Activated T-cell treated with anti-CD3 and anti-CD28 coated beads for 4 hours (primary cell): Measurements from ENCODE around the gene TLR7.

Experiments
- DNase-seq: peaks from one replicate; pipeline ENCODE4 v3.0.0-alpha.2; 2020

TLR7 gene

DNA sequence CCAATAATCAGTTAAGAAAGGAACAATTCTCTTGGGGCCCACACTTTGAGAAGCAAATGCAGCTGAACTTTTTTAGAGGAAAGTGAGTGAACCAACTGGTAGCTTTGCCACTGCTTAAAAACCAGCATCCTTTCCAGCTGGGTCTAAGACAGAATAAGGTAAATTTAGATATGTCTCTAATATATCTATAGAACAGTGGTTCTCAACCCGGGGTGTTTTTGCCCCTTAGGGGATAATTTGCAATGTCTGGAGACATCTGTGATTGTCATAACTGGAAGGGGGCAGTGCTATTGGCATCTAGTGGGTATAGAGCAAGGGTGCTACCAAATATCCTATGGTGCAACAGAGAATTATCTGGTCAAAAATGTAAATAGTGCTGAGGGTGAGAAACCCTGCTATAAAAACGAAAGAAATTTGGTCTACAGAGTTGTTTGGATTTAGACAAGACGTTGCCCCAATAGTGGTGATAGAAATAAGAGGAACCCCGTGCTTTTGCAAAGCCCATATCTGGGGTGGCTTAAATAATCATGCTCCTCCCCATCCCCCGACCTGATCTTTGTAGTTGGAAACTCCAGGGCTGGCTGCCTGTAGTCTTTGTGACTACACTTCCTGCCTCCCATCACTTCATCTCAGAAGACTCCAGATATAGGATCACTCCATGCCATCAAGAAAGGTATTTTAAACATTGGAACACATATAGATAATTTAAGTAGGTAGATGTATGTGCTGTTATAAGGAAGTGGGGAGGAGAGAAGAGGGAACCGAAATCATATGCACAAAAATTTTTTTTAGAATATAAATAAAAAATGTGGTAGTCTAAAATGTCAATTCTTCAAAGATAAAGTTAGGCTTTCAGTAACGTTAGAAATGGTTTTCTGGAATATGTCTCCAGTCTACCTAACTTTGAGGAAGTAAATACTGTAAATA, at the start of gene TLR7:
Gene TLR7, plus strand, starts transcription at position 622 of the 927 bp plus-strand sequence. CDS start 507 bp downstream, outside the sequence.
- no peak for DNase-seq

DNA sequence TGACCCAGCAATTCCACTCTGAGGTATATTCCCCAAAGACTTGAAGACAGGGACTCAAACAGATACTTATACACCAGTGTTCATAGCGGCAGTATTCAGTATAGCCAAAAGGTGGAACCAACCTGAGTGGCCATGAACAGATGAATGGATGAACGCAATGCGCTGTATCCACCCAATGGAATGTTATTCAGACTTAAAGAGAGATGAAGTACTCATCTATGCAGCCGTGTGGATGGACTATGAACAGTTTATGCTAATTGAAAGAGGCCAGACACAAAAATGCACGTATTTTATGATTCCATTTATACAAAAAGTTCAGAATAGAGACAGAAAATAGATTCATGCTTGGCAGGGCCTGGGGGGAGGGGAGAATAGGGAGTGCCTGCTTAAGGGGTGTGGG, 49.3 kb upstream of the TLR7 start:
- no peak for DNase-seq

DNA sequence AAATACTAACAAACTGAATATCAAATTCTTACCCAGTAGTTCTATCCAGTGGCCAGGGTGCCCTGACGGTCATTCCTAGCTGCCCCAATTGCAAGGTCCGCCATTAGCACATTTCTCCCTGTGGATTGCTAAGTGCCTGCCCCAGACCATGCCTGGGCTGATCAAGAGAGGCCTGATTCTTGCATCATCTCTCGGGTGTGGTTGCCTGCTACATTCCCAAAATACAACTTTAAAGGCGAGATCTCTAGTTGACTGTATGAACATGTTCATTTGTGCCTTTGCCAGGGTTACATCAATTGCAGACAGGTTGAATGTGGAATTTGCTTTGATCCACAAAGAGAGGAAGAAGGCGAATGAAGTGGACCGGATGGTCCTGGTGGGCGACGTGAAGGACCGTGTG, 47.6 kb upstream of the TLR7 start:
- no peak for DNase-seq

DNA sequence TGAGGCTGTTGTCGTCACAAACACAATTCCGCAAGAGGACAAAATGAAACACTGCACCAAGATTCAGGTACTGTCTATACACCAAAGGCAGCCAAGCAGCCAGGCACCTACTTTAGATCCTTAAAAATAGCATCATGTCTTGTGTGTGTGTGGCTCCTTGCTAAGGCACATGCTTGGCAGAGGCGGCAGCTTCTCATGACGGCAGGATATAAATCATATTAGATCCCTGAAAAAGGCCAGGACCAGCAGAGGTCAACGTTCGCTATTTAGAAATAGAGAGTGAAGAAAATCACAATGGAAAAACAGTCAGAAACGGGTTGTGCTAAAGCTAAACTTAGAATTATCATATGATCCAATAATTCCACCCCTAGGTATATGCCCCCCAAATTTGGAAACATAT, 46.1 kb upstream of the TLR7 start:
- no peak for DNase-seq

DNA sequence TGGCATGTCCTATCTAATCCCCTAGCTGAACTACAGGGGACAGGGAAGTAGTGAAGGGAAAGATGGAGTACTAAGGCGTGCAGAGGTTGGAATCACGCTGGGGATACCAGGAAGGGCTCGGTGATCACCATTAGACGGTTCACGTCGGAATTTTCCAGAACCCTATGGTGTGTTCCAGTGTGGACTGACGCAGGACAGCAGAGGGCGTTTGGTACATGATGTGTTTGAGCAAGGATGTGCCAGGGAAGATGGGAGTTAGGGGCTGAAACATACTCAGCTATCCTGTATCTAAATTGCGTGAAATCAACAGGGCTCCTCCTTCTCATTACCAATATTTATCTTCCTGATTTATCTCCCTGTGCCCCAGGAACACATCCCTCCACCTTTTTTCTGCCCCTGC, 41.9 kb upstream of the TLR7 start:
- DNase-seq, result no peak

DNA sequence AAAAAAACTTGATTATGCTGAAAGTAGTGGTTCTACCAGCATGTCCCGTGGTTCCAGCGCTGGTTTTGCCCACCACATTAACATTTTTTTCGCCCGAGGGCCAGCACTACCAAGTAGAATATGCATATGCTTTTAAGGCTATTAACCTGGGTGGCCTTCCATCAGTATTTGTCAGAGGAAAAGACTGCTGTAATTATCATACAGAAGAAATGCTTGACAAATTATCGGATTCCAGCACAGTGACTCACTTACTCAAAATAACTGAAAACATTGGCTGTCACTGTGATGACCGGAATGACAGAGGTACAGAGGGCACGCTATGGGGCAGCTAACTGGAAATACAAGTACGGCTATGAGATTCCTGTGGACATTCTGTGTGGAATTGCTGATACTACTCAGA, 41.1 kb upstream of the TLR7 start:
- DNase-seq, result no peak

DNA sequence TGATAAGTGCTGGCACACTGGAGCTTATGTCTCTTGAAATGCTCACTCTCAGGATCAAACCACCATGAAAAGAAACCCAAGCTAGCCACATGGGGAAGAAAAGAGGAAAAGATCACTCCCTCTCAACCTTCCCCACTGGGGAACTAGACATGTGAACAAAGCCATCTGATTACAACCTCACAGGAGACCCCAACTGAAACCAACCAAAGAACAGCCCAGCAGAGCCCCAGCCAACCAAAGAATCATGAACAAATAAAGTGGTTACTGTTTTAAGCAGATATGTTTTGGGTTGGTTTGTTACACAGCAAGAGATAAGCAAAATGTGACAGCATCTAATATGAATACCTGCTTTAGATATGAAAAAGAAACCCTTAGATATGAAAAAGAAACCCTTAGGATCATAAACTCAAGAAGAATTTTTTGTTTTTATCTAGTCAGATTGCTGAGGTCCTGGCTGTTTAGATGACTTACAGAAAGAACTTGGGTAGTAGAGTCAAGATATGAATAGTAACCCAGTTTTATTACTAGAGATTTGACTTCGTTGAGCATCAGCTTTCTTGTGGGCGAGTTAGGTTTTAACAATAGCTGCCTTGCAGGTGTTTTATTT, 23.7 kb upstream of the TLR7 start:
- no peak for DNase-seq

DNA sequence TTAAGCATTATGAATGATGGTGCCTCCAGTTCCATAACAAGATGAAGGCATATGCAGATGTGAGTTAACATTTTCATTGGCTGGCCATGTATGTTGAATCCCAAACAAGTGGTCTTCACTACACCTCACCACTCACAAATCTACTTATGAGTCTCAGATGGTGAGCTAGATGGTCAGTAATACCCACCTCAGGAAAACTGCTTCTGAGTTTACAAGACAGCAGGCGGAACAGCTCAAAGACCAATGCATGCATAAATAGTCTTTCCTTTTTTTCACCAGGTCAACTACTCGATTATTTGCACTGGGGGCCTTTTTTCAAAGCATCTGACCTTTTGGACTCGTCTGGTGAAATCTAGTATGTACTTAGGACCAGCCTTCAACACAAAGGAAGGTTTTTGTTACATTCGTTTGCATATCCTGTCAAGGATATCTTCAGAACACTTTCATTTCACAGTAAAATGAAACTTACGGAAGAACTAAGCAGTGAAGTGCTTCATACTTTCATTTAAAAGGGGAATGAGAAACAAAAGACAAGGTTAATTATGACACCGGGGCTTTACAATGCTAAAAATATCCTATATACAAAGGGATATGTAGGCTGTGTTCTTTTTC, 23.1 kb upstream of the TLR7 start:
- no peak for DNase-seq

DNA sequence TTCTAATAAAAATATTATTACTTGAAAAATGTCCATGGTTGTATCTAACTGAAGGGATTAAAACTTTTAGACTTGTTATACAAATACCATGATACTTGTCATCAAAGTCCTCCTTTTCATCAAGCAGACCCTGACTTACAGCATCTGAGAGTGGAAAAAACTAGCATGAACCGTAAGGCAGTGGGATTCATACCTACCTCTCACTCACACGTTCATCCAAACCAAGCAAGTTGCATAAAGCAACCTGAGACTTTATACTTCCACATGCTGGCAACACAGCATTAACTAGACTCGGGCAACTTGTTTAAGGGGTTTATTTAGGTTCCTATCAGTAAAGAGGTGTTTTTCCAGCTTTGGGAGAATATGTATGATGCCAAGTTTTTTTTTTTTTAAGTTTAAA, 22.6 kb upstream of the TLR7 start:
- no peak for DNase-seq

DNA sequence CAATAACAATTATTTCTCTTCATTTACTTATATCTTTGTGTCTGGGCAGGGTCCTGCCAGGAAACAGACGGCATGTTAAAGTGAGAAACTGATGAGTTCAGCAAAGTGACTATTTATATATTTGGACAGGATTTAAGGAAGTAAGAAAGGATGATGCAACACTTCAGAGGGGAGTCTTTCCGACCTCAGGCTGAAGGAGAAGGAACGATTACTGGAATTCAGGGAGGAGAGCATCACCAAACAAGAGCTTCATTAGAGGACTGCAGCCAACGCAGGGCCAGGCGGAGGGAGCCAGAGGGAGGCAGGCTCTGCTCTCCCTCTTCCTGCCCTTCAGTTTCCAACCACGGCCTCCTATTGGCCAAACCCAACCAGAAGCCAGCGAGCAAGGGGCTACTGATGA, 1.5 kb upstream of the TLR7 start:
- DNase-seq, result no peak

DNA sequence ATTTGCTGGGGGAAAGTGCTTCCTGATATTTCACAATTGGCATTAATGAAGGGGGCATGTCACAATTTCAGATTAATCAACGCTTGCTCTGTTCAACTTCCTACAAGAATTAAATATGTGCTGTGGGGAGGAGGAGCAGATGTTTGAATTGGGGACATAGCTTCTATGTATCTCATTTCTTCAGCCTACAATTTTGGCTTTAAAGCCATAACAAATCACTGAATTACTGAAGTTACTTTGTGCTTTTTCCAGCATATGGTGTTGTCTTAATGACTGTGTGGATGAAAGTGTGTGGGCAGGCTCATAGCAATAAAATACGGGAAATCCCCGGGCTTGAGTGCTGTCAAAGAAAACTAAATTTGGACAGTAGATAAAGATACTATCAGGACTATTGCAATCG, 813 bp downstream of the TLR7 start:
- no peak for DNase-seq

DNA sequence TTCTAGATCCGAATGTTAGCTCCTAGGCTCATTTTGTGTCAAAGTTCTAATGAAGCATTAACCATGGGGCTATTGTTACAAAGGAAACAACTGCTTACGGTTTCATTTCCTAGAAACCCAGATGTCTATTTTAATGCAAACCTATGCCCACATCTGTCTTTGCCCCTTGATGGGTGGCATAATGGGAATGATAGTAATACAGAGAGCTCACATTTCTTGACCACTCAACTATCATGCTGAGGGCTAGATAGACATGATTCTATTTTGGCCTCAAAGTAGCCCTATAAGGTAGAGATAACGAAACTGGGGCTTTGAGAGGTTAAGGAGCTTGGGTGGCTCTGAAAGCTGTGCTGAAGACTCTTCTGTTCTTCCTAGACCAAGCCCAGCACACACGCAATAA, 1.9 kb downstream of the TLR7 start:
- no peak for DNase-seq

DNA sequence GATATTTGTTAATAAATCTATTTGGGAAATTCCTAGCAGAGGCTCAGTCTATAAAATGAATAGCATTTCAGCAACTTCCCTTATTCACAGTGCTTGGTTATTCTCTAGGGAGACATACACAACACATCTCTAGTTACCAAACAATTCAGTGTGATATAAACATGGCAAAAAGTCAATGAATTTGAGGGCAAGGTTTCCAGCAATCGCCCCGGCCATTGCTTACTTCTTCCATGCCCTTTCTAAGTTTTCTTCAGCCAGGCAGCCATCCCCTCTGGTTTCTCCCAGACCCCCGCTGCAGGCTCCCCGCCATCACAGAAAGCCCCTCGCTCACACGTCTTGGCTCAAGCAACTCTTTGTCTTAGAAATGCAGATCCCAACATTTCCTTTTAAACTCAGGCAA, 4.4 kb downstream of the TLR7 start:
- DNase-seq, result no peak

DNA sequence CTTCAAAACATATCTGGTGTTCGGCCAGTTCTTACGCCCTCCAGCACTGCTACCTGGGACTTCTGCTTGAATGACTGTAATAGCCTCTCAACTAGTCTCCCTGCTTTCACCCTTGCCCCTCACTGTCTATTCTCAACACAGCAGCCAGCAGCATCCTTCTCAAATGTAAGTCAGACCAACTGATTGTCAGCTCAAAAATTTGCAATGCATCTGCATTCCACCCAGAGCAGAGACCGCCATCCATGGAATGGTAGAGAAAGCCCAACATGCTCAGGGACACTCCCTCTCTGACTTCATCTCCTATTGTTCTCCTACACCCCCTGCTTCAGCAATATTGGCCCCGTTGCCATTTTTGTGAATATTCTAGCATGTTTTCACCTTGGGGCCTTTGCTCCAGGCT, 5.9 kb downstream of the TLR7 start:
- DNase-seq, result no peak

DNA sequence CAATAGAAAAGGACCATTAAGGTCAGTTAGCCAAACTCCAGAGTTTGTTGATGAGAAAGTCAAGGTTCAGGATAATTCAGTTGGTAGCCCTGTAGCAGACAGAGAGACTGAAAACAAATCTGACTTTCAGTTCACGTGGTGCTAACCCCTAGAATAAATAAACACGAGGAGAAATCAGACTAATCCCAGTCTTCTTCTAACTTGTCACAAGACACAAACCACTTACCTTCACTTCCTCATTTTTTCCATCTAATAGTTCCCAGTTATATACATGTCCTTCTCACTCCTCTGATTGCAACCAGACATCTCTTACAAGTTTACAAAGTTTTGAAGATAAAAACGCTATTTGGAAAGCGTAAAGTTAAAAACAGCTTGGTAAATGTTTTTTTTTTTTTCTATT, 7.7 kb downstream of the TLR7 start:
- no peak for DNase-seq

DNA sequence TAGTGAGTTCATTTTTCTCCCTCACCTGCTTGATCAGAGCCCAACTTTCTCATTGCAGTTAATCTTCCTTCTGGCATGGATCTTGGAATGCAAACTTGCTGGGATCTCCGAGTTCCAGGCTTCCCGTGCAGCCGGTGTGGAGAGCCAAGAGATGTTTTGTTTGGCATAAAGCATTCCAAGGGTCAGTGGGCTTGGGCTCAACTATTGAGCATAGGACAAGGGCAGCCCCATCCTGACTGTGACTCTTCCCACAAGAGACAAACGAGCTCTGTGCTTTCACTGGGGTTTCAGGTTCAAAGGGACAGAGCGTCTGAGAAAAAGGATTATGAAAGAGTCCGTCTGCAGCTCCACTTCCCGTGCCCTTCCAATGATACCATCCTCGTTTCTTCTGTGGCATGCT, 10.5 kb downstream of the TLR7 start:
- no peak for DNase-seq

DNA sequence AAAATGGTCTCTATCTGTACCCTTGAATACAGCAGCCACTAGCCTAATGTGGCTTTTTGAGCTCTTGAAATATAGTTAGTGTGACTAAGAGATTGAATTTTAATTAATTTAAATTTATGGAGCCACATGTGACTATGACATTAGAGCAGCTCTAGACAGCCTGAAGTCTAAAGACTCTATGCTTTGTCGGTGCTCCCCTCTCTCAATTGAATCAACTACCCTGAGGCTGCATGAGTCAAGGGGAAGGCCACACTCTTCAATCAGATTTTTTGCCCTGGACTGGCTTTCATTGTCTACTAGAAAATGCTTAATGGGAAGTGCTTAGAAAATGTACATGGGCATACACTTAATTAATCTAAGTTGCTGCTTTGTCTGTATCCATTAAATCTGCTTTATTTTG, 11.7 kb downstream of the TLR7 start:
- no peak for DNase-seq

DNA sequence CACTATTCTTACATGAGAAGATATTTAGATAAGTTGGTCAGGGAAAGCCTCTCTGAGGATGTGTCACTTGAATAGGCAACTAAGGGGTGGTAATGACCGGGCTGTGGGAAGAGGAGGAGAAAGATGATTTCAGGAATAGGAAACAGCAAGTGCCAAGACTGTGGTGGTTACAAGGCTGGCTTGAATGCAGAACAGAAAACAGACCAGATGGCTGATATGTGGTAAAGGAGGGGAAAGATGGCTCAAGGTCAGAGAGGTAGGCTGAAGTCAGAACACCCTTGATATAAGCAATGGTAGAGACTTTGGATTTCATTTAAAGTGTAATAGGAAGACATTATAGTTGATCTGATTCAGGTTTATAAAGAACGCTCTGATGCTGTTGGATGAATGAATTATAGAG, 15.0 kb downstream of the TLR7 start:
- DNase-seq, result no peak

DNA sequence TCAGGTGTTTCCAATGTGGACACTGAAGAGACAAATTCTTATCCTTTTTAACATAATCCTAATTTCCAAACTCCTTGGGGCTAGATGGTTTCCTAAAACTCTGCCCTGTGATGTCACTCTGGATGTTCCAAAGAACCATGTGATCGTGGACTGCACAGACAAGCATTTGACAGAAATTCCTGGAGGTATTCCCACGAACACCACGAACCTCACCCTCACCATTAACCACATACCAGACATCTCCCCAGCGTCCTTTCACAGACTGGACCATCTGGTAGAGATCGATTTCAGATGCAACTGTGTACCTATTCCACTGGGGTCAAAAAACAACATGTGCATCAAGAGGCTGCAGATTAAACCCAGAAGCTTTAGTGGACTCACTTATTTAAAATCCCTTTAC, 18.6 kb downstream of the TLR7 start:
- no peak for DNase-seq

DNA sequence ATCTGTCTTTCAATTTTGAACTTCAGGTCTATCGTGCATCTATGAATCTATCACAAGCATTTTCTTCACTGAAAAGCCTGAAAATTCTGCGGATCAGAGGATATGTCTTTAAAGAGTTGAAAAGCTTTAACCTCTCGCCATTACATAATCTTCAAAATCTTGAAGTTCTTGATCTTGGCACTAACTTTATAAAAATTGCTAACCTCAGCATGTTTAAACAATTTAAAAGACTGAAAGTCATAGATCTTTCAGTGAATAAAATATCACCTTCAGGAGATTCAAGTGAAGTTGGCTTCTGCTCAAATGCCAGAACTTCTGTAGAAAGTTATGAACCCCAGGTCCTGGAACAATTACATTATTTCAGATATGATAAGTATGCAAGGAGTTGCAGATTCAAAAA, 19.7 kb downstream of the TLR7 start:
- DNase-seq, result no peak

DNA sequence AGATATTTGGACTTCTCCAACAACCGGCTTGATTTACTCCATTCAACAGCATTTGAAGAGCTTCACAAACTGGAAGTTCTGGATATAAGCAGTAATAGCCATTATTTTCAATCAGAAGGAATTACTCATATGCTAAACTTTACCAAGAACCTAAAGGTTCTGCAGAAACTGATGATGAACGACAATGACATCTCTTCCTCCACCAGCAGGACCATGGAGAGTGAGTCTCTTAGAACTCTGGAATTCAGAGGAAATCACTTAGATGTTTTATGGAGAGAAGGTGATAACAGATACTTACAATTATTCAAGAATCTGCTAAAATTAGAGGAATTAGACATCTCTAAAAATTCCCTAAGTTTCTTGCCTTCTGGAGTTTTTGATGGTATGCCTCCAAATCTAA, 20.3 kb downstream of the TLR7 start:
- no peak for DNase-seq

DNA sequence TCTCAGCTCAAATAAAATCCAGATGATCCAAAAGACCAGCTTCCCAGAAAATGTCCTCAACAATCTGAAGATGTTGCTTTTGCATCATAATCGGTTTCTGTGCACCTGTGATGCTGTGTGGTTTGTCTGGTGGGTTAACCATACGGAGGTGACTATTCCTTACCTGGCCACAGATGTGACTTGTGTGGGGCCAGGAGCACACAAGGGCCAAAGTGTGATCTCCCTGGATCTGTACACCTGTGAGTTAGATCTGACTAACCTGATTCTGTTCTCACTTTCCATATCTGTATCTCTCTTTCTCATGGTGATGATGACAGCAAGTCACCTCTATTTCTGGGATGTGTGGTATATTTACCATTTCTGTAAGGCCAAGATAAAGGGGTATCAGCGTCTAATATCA, 20.9 kb downstream of the TLR7 start:
- DNase-seq, result no peak

DNA sequence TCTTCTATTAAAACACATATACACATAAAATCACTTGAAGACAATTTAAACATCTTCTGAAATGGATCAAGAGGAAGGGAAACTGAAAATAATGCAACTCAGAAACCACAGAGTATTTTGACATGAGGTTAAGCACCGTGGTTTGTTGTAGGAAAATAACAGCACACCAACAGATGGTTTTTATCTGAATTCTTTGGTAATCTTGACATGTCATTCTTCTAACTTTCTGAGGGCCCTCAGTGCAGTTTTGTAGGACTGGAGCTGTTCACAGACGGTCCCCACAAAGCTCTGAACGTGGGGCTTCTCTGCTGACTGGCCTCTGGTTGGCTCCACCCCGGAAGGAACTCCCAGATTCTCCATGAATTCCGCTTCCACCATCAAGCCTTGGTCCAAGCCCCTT, 23.6 kb downstream of the TLR7 start:
- no peak for DNase-seq

DNA sequence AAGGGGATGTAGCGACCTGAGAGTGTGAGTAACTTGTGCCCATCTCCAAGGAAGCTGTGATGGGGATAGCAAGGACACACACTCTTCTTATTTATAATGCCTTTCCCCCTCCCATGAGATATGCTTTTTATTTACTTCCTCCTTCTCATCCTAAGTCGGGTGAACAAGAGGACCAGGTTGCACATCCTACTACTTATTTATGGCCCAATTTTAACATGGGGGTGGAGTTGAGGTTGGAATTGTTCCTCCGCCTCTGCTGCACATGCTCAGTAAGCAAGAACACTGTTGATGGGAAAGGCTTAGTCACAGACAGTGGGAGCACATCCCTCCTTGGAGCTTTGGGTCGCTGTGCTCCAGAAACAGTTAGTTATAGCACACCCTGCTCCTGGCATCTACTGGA, 24.3 kb downstream of the TLR7 start:
- DNase-seq, result no peak
